Testis (tissue), 2 donors: ENCODE results near the gene SLC23A2.

Experiments
- POLR2A ChIP-seq: fragments of 450-650 bp; IDR thresholded peaks from one replicate; pipeline ENCODE4 v1.6.1; 2017; ENCODE audit warnings: antibody characterized with exemption, mild to moderate bottlenecking, moderate library complexity
- TF ChIP-seq, protein P1 (sequence below), 3 experiments: fragments of 450-650 bp in 2 of 3; fragments of 200-600 bp in 1 of 3; sonication (generic) in 1 of 3; IDR thresholded peaks; one replicate each; pipeline ENCODE4 v1.5.1; 2016 to 2019; ENCODE audit warnings: antibody characterized with exemption in 3 of 3, mild to moderate bottlenecking in 2 of 3, moderate library complexity in 1 of 3

GRCh38 chr20:4966826-4967751 is 34.2 kb downstream of the SLC23A2 start:
- TF ChIP-seq, protein P1, sequence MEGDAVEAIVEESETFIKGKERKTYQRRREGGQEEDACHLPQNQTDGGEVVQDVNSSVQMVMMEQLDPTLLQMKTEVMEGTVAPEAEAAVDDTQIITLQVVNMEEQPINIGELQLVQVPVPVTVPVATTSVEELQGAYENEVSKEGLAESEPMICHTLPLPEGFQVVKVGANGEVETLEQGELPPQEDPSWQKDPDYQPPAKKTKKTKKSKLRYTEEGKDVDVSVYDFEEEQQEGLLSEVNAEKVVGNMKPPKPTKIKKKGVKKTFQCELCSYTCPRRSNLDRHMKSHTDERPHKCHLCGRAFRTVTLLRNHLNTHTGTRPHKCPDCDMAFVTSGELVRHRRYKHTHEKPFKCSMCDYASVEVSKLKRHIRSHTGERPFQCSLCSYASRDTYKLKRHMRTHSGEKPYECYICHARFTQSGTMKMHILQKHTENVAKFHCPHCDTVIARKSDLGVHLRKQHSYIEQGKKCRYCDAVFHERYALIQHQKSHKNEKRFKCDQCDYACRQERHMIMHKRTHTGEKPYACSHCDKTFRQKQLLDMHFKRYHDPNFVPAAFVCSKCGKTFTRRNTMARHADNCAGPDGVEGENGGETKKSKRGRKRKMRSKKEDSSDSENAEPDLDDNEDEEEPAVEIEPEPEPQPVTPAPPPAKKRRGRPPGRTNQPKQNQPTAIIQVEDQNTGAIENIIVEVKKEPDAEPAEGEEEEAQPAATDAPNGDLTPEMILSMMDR (IDR thresholded peaks at IDR 0.05) = no peak
- no peak for TF ChIP-seq POLR2A
